Activated T-cell treated with anti-CD3 and anti-CD28 coated beads, Interleukin-2, amount 50 U/mL, for 72 hours (primary cell): ENCODE data around the gene PCAT6. TPM values are rescaled to one million over a fixed set of nuclear protein-coding genes. Genes with fewer than 3 reads are reported as not detected.

Experiments
- ATAC-seq, 2 donors: fragments of 150-1000 bp; cut with Tn5 transposase; replicated peaks in 1 of 2; 2 replicates each; pipeline ENCODE4 v1.10.0; 2021; ENCODE audit warnings: moderate library complexity in 2 of 2, mild to moderate bottlenecking in 1 of 2
- DNase-seq, 2 donors: peaks; one replicate each; pipeline ENCODE4 v3.0.0; 2021 to 2022; ENCODE audit warnings: mixed read lengths in 1 of 2
- H3K27ac Mint-ChIP-seq: one replicate; pipeline ENCODE4 v1.8.0; 2022; ENCODE audit warnings: mild to moderate bottlenecking, moderate library complexity, mixed read lengths
- H3K27me3 Mint-ChIP-seq: one replicate; pipeline ENCODE4 v1.8.0; 2022; ENCODE audit warnings: low read depth, mixed read lengths
- H3K36me3 Mint-ChIP-seq, 2 donors: one replicate each; pipeline ENCODE4 v1.8.0; 2022; ENCODE audit warnings: mixed read lengths in 2 of 2, mild to moderate bottlenecking in 1 of 2; ENCODE audit not compliant: insufficient read depth in 2 of 2
- H3K4me1 Mint-ChIP-seq: one replicate; pipeline ENCODE4 v1.8.0; 2022; ENCODE audit warnings: low read depth, mixed read lengths
- H3K4me3 Mint-ChIP-seq, 2 donors: one replicate each; pipeline ENCODE4 v1.8.0; 2022; ENCODE audit warnings: mild to moderate bottlenecking in 2 of 2, mixed read lengths in 2 of 2, moderate library complexity in 2 of 2
- H3K9me3 Mint-ChIP-seq, 2 donors: one replicate each; pipeline ENCODE4 v1.8.0; 2022; ENCODE audit warnings: mixed read lengths in 2 of 2
- total RNA-seq, 2 donors: library from RNA; stranded (reverse); gene quantifications; one replicate each; pipeline ENCODE4 v1.2.3, GENCODE V29; 2022

PCAT6 gene
- total RNA-seq, 2 donors from 2014 or later: 1.0 to 1.8 TPM

- ATAC-seq (no peak), DNase-seq (no peak)
- H3K36me3 Mint-ChIP-seq: peaks cover 0 to 3% of the 10 kb centered on the region in 2 donors
- no peak overlapping the region for H3K27ac Mint-ChIP-seq
- H3K4me3 Mint-ChIP-seq: no peak overlapping the region
- H3K9me3 Mint-ChIP-seq: no peaks in the 10 kb centered on the region
- peaks cover 62% of the 10 kb centered on the region for H3K4me1 Mint-ChIP-seq
- no peaks in the 10 kb centered on the region for H3K27me3 Mint-ChIP-seq
Observed at GRCh38 chr1:202800742-202801141, 10.0 kb upstream of the PCAT6 start.

DNA sequence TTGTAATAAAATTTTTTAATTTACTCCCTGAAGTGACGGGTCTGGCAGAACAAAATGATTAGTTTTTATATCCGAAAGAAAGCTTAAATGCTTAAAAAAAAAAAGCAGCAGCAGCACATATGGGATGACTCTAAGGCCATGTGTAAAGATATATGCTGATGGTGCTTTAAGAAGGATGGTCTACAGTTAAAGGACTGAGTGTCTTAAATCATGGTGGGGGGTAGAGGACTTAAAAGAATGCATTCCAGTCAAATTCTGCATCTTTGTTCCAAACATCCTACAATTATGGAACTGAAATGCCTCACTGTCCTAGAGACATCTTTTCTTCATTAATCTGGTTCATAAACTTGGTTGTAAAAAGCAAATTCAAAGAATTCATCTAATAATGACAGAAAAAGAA, 9.6 kb upstream of the PCAT6 start:
- no peak overlapping the region for H3K4me3 Mint-ChIP-seq
- no peak for DNase-seq
- peaks cover 0 to 3% of the 10 kb centered on the region in 2 donors for H3K36me3 Mint-ChIP-seq
- no peaks in the 10 kb centered on the region for H3K9me3 Mint-ChIP-seq
- peaks cover 64% of the 10 kb centered on the region for H3K4me1 Mint-ChIP-seq
- no peak overlapping the region for H3K27ac Mint-ChIP-seq
- ATAC-seq: no peak
- H3K27me3 Mint-ChIP-seq: no peaks in the 10 kb centered on the region

DNA sequence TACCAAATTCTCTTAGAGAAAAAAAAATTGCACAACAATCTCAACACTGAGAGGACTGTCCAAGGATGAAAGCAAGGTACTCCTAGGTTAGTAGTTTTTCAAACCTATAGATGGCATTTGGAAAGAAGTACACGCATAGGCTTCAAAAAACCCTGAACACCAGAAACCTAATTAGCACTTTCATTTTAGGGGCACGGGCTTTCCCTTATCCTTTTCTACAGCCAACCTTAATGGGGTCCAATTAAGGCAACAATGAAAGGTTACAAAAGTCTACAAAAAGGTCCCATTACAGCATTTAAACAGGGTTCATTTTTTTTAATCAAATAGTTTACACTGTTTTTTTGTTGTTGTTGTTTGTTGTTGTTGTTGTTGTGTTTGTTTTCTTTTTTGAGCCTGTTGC, 8.7 kb upstream of the PCAT6 start:
- no peak overlapping the region for H3K4me3 Mint-ChIP-seq

DNA sequence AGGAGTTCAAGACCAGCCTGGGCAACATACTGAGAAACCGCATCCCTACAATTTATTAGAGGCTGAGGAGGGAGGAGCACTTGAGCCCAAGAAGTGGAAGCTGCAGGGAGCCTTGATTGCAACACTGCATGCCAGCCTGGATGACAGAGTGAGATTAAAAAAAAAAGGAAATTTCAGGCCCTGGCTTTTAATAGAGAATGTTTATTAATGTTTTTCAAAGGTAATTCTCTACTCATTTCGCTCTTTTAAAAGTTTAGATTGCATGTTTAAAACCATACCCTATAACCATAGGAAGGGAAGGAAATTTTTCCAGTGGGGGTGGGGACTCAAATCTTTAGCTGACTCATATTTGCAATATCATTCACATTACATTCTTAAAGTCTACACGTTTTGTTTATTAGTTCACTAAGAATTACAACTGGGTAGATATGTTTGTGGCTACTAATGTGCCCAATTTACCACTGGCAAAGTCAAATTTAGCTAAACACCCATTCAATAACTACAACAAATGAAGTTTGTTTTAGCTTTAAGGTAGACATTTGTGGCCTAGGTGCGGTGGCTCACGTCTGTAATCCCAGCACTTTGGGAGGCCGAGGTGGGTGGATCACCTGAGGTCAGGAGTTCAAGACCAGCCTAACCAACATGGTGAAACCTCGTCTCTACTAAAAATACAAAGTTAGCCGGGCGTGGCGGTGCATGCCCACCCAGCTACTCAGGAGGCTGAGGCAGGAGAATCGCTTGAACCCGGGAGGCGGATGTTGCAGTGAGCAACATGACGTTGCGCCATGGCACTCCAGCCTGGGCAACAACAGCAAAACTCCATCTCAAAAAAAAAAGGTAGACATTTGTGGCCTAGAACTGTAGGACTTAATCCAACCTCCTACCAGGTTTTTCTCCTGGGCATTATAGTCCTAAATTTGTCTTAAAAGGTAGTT, 7.5 kb upstream of the PCAT6 start:
- no peak for DNase-seq
- Mint-ChIP-seq H3K36me3 (peaks cover 3 to 6% of the 10 kb centered on the region in 2 donors), H3K27me3 (no peaks in the 10 kb centered on the region), H3K4me1 (peaks cover 61% of the 10 kb centered on the region), H3K4me3 (peak overlapping the region; percentile 25 to 62), H3K27ac (peak overlapping the region; percentile 36), H3K9me3 (no peaks in the 10 kb centered on the region)
- ATAC-seq: no peak

More for the DNA sequence above, 8.7 kb upstream of the PCAT6 start:
- Mint-ChIP-seq H3K27me3 (no peaks in the 10 kb centered on the region), H3K36me3 (peaks cover 3 to 6% of the 10 kb centered on the region in 2 donors), H3K9me3 (no peaks in the 10 kb centered on the region), H3K4me1 (peaks cover 63% of the 10 kb centered on the region), H3K27ac (peak overlapping the region; percentile 33)
- ATAC-seq (no peak), DNase-seq (no peak)

DNA sequence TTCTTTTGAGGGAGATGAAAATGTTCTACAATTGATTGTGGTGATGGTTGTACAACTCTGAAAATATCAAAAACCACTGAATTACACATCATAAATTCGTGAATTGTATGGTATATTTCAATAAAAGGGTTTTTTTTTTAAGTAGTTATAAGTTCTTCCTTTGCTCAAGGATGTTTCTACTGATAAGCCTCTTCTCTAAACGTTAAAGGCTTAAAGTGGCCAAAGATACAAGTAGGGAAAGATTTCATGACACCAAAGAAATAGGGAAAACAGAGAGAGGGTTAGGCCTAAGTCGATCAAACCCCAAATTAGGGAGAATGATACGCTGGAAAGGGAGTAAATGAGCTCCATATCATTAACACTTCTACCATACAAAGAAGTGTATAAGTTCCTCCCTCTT, 6.6 kb upstream of the PCAT6 start:
- H3K27me3 Mint-ChIP-seq: peaks cover 9% of the 10 kb centered on the region
- peaks cover 3 to 6% of the 10 kb centered on the region in 2 donors for H3K36me3 Mint-ChIP-seq
- H3K4me1 Mint-ChIP-seq: peaks cover 64% of the 10 kb centered on the region
- no peak for ATAC-seq
- peak overlapping the region; percentile 27 to 43 for H3K4me3 Mint-ChIP-seq
- peak overlapping the region; percentile 60 for H3K27ac Mint-ChIP-seq
- no peaks in the 10 kb centered on the region for H3K9me3 Mint-ChIP-seq
- no peak for DNase-seq

GRCh38 chr1:202805886-202806844, 4.6 kb upstream of the PCAT6 start:
- DNase-seq (peak; percentile 21 to 33), ATAC-seq (peak; percentile 10 to 14)
- Mint-ChIP-seq H3K4me3 (peak overlapping the region; percentile 91 to 98), H3K36me3 (peaks cover 2 to 3% of the 10 kb centered on the region in 2 donors), H3K27ac (peak overlapping the region; percentile 98), H3K27me3 (peaks cover 13% of the 10 kb centered on the region), H3K4me1 (peaks cover 60% of the 10 kb centered on the region), H3K9me3 (no peaks in the 10 kb centered on the region)

- Mint-ChIP-seq H3K4me1 (peaks cover 66% of the 10 kb centered on the region), H3K27me3 (peaks cover 20% of the 10 kb centered on the region), H3K27ac (peak overlapping the region; percentile 98), H3K36me3 (peaks cover 2 to 5% of the 10 kb centered on the region in 2 donors), H3K9me3 (no peaks in the 10 kb centered on the region), H3K4me3 (peak overlapping the region; percentile 91 to 98)
- ATAC-seq: peak; percentile 5 to 10
- peak; percentile 38 to 45 for DNase-seq
Observed at GRCh38 chr1:202806845-202807450, 3.8 kb upstream of the PCAT6 start.

- Mint-ChIP-seq H3K4me3 (peak overlapping the region; percentile 91 to 98), H3K27ac (peak overlapping the region; percentile 79), H3K4me1 (peaks cover 65% of the 10 kb centered on the region), H3K9me3 (no peaks in the 10 kb centered on the region), H3K36me3 (peaks cover 2 to 5% of the 10 kb centered on the region in 2 donors), H3K27me3 (peaks cover 25% of the 10 kb centered on the region)
- DNase-seq: peak; percentile 61 to 62
- ATAC-seq: peak; percentile 10 to 26
Observed at GRCh38 chr1:202807451-202807925, 3.3 kb upstream of the PCAT6 start.

DNA sequence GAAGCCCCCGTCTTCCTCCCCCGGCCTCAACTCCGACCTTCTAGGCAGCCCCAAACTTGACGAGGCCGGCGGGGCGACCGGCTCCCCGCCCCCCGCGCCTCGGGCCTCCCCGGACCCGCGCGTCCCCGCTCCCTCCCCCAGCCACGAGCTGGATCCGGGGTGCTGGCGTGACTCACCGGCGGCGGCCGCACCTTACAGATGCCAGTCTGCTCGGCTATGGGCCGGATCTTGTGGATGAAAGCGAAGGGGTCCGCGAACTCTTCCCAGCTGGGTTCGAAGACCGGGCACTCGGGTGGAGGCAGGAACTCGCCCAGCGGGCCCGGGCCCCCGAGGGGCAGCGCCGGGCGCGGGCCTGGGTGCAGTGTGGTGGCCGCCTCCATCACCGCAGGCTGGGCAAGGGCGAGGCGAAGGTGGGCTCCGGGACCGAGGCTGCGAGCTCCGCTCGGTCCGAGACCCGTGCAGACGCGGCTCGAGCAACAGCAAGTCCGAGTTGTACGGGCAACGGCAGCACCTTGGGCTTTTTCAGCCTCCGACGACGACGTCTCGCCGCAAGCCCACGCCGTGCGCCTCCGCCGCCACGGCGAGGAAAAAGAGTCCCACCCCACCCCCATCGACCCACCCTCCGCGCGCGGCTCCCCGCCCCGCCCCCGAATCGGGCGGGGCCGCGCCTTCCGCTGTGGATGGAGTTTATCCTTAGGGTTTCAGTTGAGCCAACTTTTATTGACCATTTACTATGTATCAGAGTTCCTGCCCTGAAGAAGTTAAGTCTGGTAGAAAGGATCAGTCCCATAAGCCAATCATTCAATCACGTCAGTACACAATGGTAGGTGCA, 2.6 kb upstream of the PCAT6 start, which contains the start of gene KDM5B:
Gene KDM5B, minus strand, starts transcription at position 496 of the 832 bp plus-strand sequence. Its CDS starts 116 bp downstream, at position 380.
- Mint-ChIP-seq H3K27ac (peak within 1 kb of the TSS; percentile 79), H3K4me1 (peaks cover 60% of the 10 kb centered on the region), H3K9me3 (no peaks in the 10 kb centered on the region), H3K27me3 (peaks cover 27% of the 10 kb centered on the region), H3K4me3 (peak within 1 kb of the TSS; percentile 91 to 98), H3K36me3 (peaks cover 2 to 5% of the 10 kb centered on the region in 2 donors)
- DNase-seq (peak; percentile 78 to 85), ATAC-seq (peak; percentile 60 to 69)

DNA sequence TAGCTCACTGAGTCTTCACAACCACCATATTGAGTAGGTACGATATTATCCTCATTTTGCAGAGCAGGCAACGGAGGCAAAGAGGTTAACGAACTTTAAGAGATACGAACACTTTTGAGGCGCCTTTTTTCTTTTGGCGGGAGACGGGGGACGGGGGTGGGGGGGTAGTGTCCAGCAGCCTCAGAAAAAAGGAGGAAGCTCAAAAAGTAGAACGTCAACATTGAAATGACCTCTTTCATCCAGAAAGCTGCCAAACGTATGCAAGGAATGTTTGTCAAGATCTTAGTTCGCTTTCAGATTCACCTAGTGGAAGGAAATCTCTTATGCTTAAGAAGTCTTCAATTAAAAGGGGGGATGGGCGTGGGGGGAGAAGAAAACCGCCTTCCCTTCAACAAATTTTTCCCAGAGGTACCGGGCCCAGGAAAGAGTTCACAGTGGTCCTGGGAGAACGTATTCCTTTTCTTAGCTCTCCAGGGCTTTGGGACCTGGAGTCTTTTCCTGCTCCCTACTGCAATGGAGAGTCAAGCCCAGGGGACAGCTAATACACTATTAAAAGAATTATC, 1.1 kb upstream of the PCAT6 start:
- ATAC-seq: no peak
- Mint-ChIP-seq H3K27me3 (peaks cover 27% of the 10 kb centered on the region), H3K4me1 (peaks cover 45% of the 10 kb centered on the region), H3K4me3 (peak overlapping the region; percentile 85 to 98), H3K9me3 (no peaks in the 10 kb centered on the region), H3K36me3 (peaks cover 2 to 5% of the 10 kb centered on the region in 2 donors), H3K27ac (no peak overlapping the region)
- no peak for DNase-seq

GRCh38 chr1:202810193-202810614, 550 bp upstream of the PCAT6 start:
- Mint-ChIP-seq H3K4me3 (peak overlapping the region; percentile 80 to 85), H3K9me3 (no peaks in the 10 kb centered on the region), H3K4me1 (peaks cover 42% of the 10 kb centered on the region), H3K27ac (peak overlapping the region; percentile 43), H3K36me3 (peaks cover 2 to 5% of the 10 kb centered on the region in 2 donors), H3K27me3 (peaks cover 27% of the 10 kb centered on the region)
- ATAC-seq (no peak), DNase-seq (no peak)
